Measurements from ENCODE around the gene SHROOM3.

DNA sequence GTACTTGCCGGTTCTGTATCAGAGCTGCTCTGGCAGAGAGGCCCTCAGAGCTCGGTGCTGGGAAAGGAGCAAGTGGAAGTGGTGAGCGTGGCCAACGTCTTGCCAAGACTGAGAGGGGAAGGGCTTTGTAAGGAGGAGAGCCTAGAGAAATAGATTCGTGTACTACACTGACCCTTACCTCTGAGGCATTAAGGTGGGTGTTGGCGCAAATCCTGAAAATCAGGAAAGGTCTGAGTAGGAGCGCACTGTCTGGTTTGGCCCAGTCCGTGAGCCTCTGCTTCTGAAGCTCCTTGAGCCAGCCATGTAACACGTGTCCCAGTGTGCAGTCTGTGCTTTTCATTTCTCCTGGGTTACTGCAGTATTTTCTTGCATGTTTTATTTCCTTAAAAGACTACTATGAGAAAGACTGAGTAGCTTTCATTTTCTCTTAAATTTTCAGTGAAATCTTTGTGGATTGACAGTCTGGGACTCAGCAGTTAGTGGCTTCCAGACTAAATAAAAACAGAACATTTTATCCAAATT, 322.4 kb downstream of the SHROOM3 start:
- TF ChIP-seq PPARA (CRISPR knock-in tag; IDR thresholded peaks at IDR 0.05; ENCODE audit: borderline replicate concordance) (no peak), RARB (CRISPR knock-in tag; IDR thresholded peaks at IDR 0.05) (no peak), ZC3H10 (CRISPR knock-in tag; IDR thresholded peaks at IDR 0.05) (no peak), ZFP3 (CRISPR knock-in tag; IDR thresholded peaks at IDR 0.05) (no peak), ZFP30 (CRISPR knock-in tag; IDR thresholded peaks at IDR 0.05) (no peak), ISL1 (CRISPR knock-in tag; IDR thresholded peaks at IDR 0.05) (no peak), ZNF565 (CRISPR knock-in tag; conservative IDR thresholded peaks at IDR 0.05; ENCODE audit: low read depth) (no peak), PATZ1 (CRISPR knock-in tag; IDR thresholded peaks at IDR 0.05; ENCODE audit: borderline replicate concordance) (no peak), CSDC2 (CRISPR knock-in tag; IDR thresholded peaks at IDR 0.05) (no peak), BACH2 (CRISPR knock-in tag; IDR thresholded peaks at IDR 0.05; ENCODE audit: borderline replicate concordance) (no peak)
- TF ChIP-seq, protein P1, sequence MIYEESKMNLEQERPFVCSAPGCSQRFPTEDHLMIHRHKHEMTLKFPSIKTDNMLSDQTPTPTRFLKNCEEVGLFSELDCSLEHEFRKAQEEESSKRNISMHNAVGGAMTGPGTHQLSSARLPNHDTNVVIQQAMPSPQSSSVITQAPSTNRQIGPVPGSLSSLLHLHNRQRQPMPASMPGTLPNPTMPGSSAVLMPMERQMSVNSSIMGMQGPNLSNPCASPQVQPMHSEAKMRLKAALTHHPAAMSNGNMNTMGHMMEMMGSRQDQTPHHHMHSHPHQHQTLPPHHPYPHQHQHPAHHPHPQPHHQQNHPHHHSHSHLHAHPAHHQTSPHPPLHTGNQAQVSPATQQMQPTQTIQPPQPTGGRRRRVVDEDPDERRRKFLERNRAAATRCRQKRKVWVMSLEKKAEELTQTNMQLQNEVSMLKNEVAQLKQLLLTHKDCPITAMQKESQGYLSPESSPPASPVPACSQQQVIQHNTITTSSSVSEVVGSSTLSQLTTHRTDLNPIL (CRISPR knock-in tag; IDR thresholded peaks at IDR 0.05; ENCODE audit: low read depth), result no peak
